ENCODE data around the gene PILRB. TPM values are rescaled to one million over a fixed set of nuclear protein-coding genes. Genes with fewer than 3 reads are reported as not detected.

Gene PILRB
- total RNA-seq, 4 donors from 2014 or later = 80.0 to 239 (median 113) TPM

- peaks cover 3% of the 10 kb centered on the region for H3K27me3 ChIP-seq
- in situ Hi-C loops (cut with MboI; ENCODE audit: low pct_ligation_motif_present in 1 of 4, low pct_unique_long_range_greater_than_20kb in 1 of 4, low sequenced_read_pairs in 3 of 4) = no loop called here
- no peaks in the 10 kb centered on the region for H3K9me3 ChIP-seq
- intact Hi-C loops (cut with DNase I; ENCODE audit: low total_unique reads) = no loop called here
- no peak overlapping the region for H3K4me3 ChIP-seq
- no peak for DNase-seq
- no peak overlapping the region for H3K27ac ChIP-seq
- TF ChIP-seq EP300 (IDR thresholded peaks at IDR 0.05; ENCODE audit: low read depth) (no peak), CTCF (IDR thresholded peaks at IDR 0.05) (no peak)
- no peaks in the 10 kb centered on the region for H3K36me3 ChIP-seq
- WGBS, 2 donors (ENCODE audit: low coverage in 1 of 2) = 67% methylated on average over 5 of the region's 5 CpGs
- H3K4me1 ChIP-seq = no peaks in the 10 kb centered on the region
Measured at GRCh38 chr7:100386940-100387339, 29.0 kb downstream of the PILRB start.

- no peaks in the 10 kb centered on the region for H3K9me3 ChIP-seq
- 69 to 75% methylated on average over 2 of the region's 2 CpGs for WGBS, 2 donors (ENCODE audit: low coverage in 1 of 2)
Measured at GRCh38 chr7:100387695-100388094, 29.8 kb downstream of the PILRB start.

GRCh38 chr7:100389437-100390088 is 31.6 kb downstream of the PILRB start:
- H3K9me3 ChIP-seq = no peaks in the 10 kb centered on the region
- no peaks in the 10 kb centered on the region for H3K4me1 ChIP-seq
- no peaks in the 10 kb centered on the region for H3K36me3 ChIP-seq
- H3K27me3 ChIP-seq = peaks cover 3% of the 10 kb centered on the region
- no peak for DNase-seq
- TF ChIP-seq EP300 (IDR thresholded peaks at IDR 0.05; ENCODE audit: low read depth) = no peak
- TF ChIP-seq POLR2A (IDR thresholded peaks at IDR 0.05) = no peak
- no peak for TF ChIP-seq CTCF (IDR thresholded peaks at IDR 0.05)
- no peak for TF ChIP-seq POLR2AphosphoS5 (IDR thresholded peaks at IDR 0.05)
- intact Hi-C loops (cut with DNase I; ENCODE audit: low total_unique reads) (no loop called here), in situ Hi-C loops (cut with MboI; ENCODE audit: low pct_ligation_motif_present in 1 of 4, low pct_unique_long_range_greater_than_20kb in 1 of 4, low sequenced_read_pairs in 3 of 4) (no loop called here)
- no peak overlapping the region for H3K27ac ChIP-seq
- H3K4me3 ChIP-seq = no peak overlapping the region
- 72 to 83% methylated on average over 1 to 8 of the region's 9 CpGs for WGBS, 2 donors (ENCODE audit: low coverage in 1 of 2)

More at GRCh38 chr7:100387695-100388094, 29.8 kb downstream of the PILRB start:
- TF ChIP-seq POLR2AphosphoS5 (IDR thresholded peaks at IDR 0.05) (no peak), POLR2A (IDR thresholded peaks at IDR 0.05) (no peak), EP300 (IDR thresholded peaks at IDR 0.05; ENCODE audit: low read depth) (no peak), CTCF (IDR thresholded peaks at IDR 0.05) (no peak)
- Histone ChIP-seq H3K36me3 (no peaks in the 10 kb centered on the region), H3K27ac (no peak overlapping the region), H3K27me3 (peaks cover 3% of the 10 kb centered on the region), H3K4me3 (no peak overlapping the region), H3K4me1 (no peaks in the 10 kb centered on the region)
- in situ Hi-C loops (cut with MboI; ENCODE audit: low pct_ligation_motif_present in 1 of 4, low pct_unique_long_range_greater_than_20kb in 1 of 4, low sequenced_read_pairs in 3 of 4) (no loop called here), intact Hi-C loops (cut with DNase I; ENCODE audit: low total_unique reads) (no loop called here)
- no peak for DNase-seq

GRCh38 chr7:100390286-100391009 is 32.5 kb downstream of the PILRB start:
- H3K9me3 ChIP-seq = no peaks in the 10 kb centered on the region
- no peak for DNase-seq
- intact Hi-C loops (cut with DNase I; ENCODE audit: low total_unique reads) = no loop called here
- no peaks in the 10 kb centered on the region for H3K4me1 ChIP-seq
- in situ Hi-C loops (cut with MboI; ENCODE audit: low pct_ligation_motif_present in 1 of 4, low pct_unique_long_range_greater_than_20kb in 1 of 4, low sequenced_read_pairs in 3 of 4) = no loop called here
- peaks cover 3% of the 10 kb centered on the region for H3K27me3 ChIP-seq
- H3K27ac ChIP-seq = no peak overlapping the region
- WGBS, 2 donors (ENCODE audit: low coverage in 1 of 2) = 62 to 69% methylated on average over 2 to 3 of the region's 3 CpGs
- TF ChIP-seq CTCF (IDR thresholded peaks at IDR 0.05) = no peak
- no peak for TF ChIP-seq POLR2A (IDR thresholded peaks at IDR 0.05)
- no peak for TF ChIP-seq EP300 (IDR thresholded peaks at IDR 0.05; ENCODE audit: low read depth)
- TF ChIP-seq POLR2AphosphoS5 (IDR thresholded peaks at IDR 0.05) = no peak
- no peak overlapping the region for H3K4me3 ChIP-seq
- H3K36me3 ChIP-seq = no peaks in the 10 kb centered on the region

All from transverse colon (tissue), 4 donors.